Chondrocyte (in vitro differentiated cells): ENCODE results near the gene ATP8B4. TPM values are rescaled to one million over a fixed set of nuclear protein-coding genes. Genes with fewer than 3 reads are reported as not detected.

Source experiments
- DNase-seq: peaks from one replicate; pipeline ENCODE4 v3.0.0; 2021; ENCODE audit warnings: mixed read lengths, low spot score
- H3K27ac Mint-ChIP-seq: one replicate; pipeline ENCODE4 v1.8.0; 2021; ENCODE audit warnings: mild to moderate bottlenecking, moderate library complexity, mixed read lengths; ENCODE audit not compliant: unreplicated experiment
- H3K27me3 Mint-ChIP-seq: 2 replicates; pipeline ENCODE4 v1.8.0; 2021; ENCODE audit warnings: low read depth, mixed read lengths
- H3K36me3 Mint-ChIP-seq: 2 replicates; pipeline ENCODE4 v1.8.0; 2021; ENCODE audit warnings: low read depth, mixed read lengths
- H3K4me1 Mint-ChIP-seq: 2 replicates; pipeline ENCODE4 v1.8.0; 2021; ENCODE audit warnings: low read depth, mild to moderate bottlenecking, mixed read lengths
- H3K4me3 Mint-ChIP-seq: one replicate; pipeline ENCODE4 v1.8.0; 2021; ENCODE audit warnings: mild to moderate bottlenecking, moderate library complexity, mixed read lengths; ENCODE audit not compliant: unreplicated experiment
- H3K9me3 Mint-ChIP-seq: 2 replicates; pipeline ENCODE4 v1.8.0; 2021; ENCODE audit warnings: low read depth, mixed read lengths
- total RNA-seq: library from RNA; stranded (reverse); gene quantifications from 3 replicates; pipeline ENCODE4 v1.2.1, GENCODE V29; 2021
- TF ChIP-seq, protein P1 (sequence below): fragments of 200-600 bp; sonication (generic); IDR thresholded peaks from 2 replicates; pipeline ENCODE4 v1.5.0; 2021; ENCODE audit warnings: antibody characterized with exemption, mild to moderate bottlenecking, moderate library complexity

Gene ATP8B4
- total RNA-seq, 1 donor from 2014 or later = not detected

DNA sequence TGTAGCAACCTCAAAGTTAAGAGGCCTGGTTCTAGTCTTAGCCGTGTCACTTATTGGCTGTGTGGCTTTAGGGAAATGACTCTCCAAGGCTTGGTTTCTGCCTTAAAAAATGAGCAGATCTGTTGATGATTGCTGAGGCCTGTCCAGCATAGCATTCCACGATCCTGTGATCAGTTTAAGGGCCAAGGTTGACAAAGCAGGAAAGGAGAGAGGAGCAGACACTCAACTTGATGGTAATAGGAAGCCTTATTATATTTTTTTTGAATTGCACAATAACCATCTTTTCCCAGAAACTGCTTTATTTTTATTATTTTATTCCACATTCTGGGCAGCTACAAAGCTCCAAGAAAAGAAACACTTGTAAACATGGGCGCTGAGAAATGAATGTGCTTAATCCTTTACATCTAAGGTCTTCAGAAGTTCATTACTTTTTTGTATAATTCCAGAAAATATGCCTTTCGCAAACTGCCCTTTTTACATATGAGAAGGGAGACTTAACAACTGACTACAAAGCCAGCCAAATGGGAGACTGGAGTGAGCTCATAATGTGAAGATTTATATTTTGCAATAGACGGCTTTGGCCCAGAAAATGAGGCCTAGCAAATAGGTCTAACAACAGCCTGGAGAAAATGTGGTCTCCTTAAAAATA lies 241.0 kb downstream of the ATP8B4 start:
- no peaks in the 10 kb centered on the region for H3K9me3 Mint-ChIP-seq
- no peak overlapping the region for H3K27ac Mint-ChIP-seq
- TF ChIP-seq, protein P1, sequence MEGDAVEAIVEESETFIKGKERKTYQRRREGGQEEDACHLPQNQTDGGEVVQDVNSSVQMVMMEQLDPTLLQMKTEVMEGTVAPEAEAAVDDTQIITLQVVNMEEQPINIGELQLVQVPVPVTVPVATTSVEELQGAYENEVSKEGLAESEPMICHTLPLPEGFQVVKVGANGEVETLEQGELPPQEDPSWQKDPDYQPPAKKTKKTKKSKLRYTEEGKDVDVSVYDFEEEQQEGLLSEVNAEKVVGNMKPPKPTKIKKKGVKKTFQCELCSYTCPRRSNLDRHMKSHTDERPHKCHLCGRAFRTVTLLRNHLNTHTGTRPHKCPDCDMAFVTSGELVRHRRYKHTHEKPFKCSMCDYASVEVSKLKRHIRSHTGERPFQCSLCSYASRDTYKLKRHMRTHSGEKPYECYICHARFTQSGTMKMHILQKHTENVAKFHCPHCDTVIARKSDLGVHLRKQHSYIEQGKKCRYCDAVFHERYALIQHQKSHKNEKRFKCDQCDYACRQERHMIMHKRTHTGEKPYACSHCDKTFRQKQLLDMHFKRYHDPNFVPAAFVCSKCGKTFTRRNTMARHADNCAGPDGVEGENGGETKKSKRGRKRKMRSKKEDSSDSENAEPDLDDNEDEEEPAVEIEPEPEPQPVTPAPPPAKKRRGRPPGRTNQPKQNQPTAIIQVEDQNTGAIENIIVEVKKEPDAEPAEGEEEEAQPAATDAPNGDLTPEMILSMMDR = no peak
- peaks cover 7% of the 10 kb centered on the region for H3K27me3 Mint-ChIP-seq
- H3K4me1 Mint-ChIP-seq = no peaks in the 10 kb centered on the region
- H3K4me3 Mint-ChIP-seq = no peak overlapping the region
- no peak for DNase-seq
- no peaks in the 10 kb centered on the region for H3K36me3 Mint-ChIP-seq

DNA sequence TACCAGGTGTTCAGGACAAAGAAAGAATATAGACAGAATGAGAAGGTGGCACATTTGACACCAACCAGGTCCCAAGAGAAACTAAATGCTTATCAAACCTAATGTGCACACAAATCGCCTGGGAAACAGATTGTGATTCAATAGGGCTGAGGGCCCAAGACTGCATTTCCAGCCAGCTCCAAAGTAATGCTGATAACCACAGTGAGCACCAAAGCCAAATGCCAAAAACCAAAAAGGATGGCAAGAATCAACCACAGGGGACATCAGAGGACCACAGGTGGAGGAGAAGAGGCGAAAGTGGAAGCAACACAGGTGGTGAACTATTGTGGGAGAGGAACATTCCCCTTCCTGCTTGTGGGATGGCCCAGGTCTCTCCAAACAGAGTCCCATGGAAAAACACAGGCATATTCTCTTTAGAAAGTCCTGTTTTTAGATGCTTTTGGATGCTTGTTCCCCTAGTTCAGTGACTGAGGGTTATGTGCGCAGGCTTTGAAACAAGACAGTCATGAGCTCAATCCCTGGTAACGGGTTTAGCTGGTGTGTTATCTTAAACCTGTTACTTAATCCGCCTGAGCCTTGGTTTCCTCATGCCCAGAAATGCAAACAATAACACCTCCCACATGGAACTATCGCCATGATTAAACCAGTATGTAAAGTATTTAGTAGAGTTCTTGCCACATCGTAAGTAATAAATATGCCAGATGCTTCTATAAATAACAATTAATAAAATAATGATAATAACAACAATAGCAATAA lies 241.7 kb downstream of the ATP8B4 start:
- DNase-seq = no peak
- Mint-ChIP-seq H3K27ac (no peak overlapping the region), H3K9me3 (no peaks in the 10 kb centered on the region), H3K36me3 (no peaks in the 10 kb centered on the region), H3K27me3 (peaks cover 9% of the 10 kb centered on the region), H3K4me1 (no peaks in the 10 kb centered on the region), H3K4me3 (no peak overlapping the region)
- TF ChIP-seq, protein P1 = no peak

DNA sequence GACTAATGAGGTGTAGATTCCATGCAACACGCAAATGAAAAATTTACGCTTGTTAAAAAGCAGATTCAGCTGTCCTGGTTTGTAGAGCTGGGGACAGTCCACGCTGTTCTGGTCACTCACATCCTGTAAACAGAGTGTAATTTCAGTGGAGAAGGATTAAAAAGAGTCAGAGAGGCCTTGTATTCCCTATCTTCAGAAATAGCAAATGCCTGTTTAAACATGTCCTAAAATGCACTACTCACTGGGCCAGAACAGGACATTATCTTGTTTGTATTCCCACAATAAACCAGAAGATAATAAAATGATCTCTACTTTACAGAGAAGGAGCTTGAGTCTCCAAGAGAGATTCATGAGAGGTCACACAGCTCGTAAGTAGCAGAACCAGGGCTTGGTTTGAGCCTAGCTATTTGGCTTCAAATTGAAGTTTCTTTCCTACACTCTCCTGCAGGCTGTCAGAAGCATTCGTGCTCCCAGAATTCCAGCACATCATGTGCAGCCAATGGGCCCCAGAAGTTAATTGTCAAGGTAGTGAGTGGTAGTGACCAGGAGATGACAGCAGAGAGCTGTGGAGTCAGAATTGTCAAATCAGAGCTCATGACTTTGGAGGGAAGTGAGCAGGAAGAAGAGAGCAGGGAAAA lies 242.5 kb downstream of the ATP8B4 start:
- H3K27me3 Mint-ChIP-seq = peaks cover 9% of the 10 kb centered on the region
- no peak overlapping the region for H3K4me3 Mint-ChIP-seq
- no peak for DNase-seq
- TF ChIP-seq, protein P1 = no peak
- H3K36me3 Mint-ChIP-seq = no peaks in the 10 kb centered on the region
- no peak overlapping the region for H3K27ac Mint-ChIP-seq
- H3K9me3 Mint-ChIP-seq = no peaks in the 10 kb centered on the region
- H3K4me1 Mint-ChIP-seq = no peaks in the 10 kb centered on the region

DNA sequence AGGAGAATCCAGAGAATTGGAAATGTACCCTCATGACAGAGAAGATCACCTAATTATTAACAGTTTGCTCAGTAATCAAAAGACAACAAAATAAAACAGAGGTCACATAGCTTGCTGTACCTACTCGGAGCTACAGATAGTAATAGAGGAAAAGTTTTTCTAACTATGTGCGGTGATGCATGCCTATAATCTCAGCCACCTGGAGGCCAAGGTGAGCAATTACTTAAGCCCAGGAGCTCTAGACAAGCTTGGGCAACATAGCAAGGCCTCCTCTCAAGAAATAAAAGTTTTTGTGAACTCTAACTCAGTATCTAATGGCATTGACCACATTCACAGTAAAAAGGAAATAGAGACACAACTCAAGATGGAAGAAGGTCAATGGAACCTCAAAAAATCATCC lies 243.6 kb downstream of the ATP8B4 start:
- DNase-seq = no peak
- Mint-ChIP-seq H3K27ac (no peak overlapping the region), H3K4me3 (no peak overlapping the region), H3K4me1 (no peaks in the 10 kb centered on the region), H3K36me3 (no peaks in the 10 kb centered on the region), H3K27me3 (peaks cover 9% of the 10 kb centered on the region), H3K9me3 (no peaks in the 10 kb centered on the region)
- TF ChIP-seq, protein P1 = no peak

DNA sequence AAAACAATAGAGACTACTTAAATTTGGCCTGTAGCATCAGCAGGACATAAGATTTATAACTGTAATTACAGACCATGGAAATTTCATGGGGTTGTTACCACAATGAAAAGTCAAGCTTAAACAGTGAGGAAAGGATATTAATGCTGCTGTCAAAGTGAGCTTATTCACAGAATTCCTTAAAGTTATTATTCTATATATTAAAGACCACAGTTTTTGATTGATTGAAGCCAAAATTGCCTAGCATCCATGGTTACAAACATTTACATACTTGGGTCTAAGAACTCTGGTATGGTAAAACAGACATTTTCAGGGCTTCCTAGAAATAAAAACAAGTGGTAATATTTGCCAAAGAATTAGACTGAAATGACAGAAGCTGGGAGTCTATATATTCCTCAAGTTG lies 248.6 kb downstream of the ATP8B4 start:
- Mint-ChIP-seq H3K4me3 (no peak overlapping the region), H3K4me1 (no peaks in the 10 kb centered on the region), H3K27me3 (peaks cover 24% of the 10 kb centered on the region), H3K27ac (no peak overlapping the region), H3K9me3 (no peaks in the 10 kb centered on the region), H3K36me3 (peaks cover 3% of the 10 kb centered on the region)
- TF ChIP-seq, protein P1 = no peak
- no peak for DNase-seq
